GM08714 (cell line): ENCODE data around the gene FBXW7.

Source experiments
- H3K4me3 ChIP-seq: fragments of 200-500 bp; sonication (Bioruptor generic); 2 replicates; pipeline ENCODE4 v1.5.1; 2014; ENCODE audit warnings: mild to moderate bottlenecking, low read length, inconsistent platforms
- ZNF274 ChIP-seq: IDR thresholded peaks from 2 replicates; pipeline ENCODE4 v1.6.1; 2012; ENCODE audit warnings: mild to moderate bottlenecking, low read depth, low read length

The FBXW7 gene

DNA sequence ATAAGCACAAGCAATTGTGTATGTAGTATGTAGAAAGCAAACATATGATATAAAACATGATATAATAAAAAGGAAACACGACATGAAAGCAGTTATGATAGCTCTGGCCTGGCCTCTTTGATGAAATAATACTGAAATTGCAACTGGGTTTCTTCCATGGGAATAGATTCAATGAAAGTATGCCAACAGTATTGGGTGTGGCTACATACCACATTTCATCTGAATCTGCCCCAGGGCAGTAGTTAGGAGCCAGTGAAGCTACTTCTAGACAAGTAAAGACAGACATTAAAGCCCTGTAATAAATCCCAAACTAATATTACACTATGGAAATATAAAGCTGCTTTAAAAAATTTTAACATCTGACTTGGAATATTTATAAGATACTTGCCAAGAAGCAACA, 207.3 kb downstream of the FBXW7 start:
- H3K4me3 ChIP-seq = no peak overlapping the region
- TF ChIP-seq ZNF274 = no peak

DNA sequence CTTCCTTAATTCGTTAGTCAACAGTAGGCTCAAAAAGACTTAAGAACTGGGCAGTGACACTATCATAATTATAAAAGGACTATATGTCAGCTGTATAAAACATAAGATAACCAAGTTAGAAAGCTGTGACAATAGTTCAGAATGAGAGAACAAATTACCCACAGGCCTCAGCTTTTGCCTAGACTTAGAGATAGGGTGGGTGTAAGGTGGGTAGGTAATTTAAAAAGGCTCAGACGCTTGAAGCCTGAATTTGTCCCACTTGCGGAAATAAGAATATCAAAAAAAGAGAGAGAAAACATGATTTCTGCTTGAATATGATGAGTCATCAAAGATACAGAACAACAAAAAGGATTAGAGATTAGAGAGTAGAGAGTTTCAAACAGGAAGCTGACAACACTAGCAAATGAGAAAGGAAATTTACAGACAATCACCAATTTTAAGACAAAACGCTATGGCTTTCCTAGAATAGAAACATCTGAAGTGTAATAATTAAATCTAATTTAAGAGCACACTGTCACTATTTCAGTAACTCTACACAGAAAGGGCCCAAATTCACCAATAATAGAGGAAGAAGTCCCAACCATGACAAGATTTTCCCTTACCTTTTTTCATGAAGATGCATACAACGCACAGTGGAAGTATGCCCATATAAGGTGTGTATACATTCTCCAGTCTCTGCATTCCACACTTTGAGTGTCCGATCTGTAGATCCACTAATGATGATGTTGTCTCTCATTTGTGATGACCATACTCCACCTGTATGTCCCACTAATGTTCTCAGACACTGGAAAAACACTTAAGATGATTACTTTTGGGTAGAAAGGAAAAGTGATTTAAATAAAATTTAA, 208.1 kb downstream of the FBXW7 start:
- TF ChIP-seq ZNF274 = no peak

GRCh38 chr4:152325831-152326230, 210.1 kb downstream of the FBXW7 start:
- no peak overlapping the region for H3K4me3 ChIP-seq
- TF ChIP-seq ZNF274 = no peak

More for the DNA sequence above, 208.1 kb downstream of the FBXW7 start:
- H3K4me3 ChIP-seq = no peak overlapping the region

DNA sequence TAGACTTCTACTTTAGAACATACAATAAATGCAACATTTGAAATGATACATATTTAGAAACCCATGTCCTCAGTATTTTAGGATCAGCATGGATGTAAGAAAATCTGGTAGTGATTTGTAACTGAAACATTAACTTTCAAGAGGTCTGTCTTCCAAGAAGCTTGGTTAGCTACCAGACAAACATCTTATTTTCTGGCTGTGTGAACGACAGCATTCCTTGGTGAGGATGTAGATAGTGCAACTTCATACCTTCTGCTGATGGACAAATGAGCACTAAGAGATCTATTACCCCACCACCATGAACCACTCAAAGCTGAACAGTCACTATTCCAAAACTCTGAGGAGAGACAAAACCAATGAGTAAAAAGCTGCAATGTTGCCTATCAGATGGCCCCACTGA, 212.7 kb downstream of the FBXW7 start:
- TF ChIP-seq ZNF274 = no peak
- no peak overlapping the region for H3K4me3 ChIP-seq

DNA sequence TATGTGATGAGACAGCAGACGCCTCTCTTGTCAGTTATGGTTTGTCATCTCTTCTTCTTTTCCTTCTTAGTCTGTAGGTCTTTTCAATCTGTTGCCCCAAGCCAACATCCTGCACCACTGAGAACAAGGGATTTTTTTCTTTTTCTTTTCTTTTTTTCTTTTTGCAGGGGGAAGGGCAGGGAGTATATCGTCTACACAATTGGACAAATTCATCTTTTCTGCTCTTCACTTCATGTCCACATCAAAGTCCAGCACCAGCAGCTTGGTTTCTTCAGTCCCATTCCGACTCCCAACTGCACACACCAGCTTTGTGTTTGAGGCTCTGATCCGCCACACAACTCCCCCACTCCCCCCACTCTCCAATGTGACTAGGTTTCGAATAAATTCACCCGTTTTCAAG, 213.2 kb downstream of the FBXW7 start:
- no peak for TF ChIP-seq ZNF274
- H3K4me3 ChIP-seq = no peak overlapping the region

DNA sequence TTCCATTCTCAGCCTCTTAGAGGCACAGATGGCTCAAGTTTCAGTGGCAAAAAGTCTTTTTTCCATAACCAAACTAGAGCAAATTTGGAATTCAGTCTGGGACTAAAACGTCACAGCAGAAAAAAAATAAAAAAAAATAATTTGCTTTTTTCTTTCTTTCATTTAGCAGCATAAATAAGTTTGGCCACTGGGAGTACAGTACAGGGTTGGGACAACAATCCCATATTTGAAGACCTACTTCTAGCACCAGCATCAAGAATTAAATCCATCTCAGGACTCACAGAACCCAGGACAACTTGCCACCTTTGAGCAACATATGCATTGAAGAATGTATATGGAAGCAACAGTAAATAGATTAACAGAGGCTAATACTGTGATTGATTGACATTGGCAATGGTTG, 214.0 kb downstream of the FBXW7 start:
- TF ChIP-seq ZNF274 = no peak
- H3K4me3 ChIP-seq = no peak overlapping the region

- no peak overlapping the region for H3K4me3 ChIP-seq
- TF ChIP-seq ZNF274 = no peak
Measured at GRCh38 chr4:152321398-152321797, 214.5 kb downstream of the FBXW7 start.

DNA sequence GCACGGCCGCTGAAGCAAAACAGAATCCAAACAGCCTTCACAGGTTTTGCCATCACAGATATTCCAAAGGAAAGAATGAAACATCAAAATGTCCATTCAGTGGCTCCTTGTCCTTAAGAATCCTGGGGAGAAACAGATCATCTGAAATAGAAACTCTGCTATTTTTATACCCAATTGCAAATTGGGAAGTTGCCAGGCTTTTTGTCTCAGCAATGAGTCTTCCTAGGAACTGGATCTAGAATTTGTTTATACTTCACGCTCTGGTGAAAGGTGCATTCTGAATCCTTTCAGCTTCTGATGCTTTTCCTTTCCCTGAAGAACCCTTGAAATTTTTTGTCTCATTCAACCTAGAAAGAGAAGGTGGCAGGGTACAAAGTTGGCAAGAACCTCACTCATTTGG, 218.9 kb downstream of the FBXW7 start:
- no peak overlapping the region for H3K4me3 ChIP-seq
- no peak for TF ChIP-seq ZNF274

GRCh38 chr4:152310257-152310656, 225.6 kb downstream of the FBXW7 start:
- H3K4me3 ChIP-seq = no peak overlapping the region
- TF ChIP-seq ZNF274 = no peak

- no peak for TF ChIP-seq ZNF274
- H3K4me3 ChIP-seq = no peak overlapping the region
Measured at GRCh38 chr4:152309418-152309817, 226.5 kb downstream of the FBXW7 start.

- no peak overlapping the region for H3K4me3 ChIP-seq
- no peak for TF ChIP-seq ZNF274
Measured at GRCh38 chr4:152308951-152309350, 226.9 kb downstream of the FBXW7 start.

DNA sequence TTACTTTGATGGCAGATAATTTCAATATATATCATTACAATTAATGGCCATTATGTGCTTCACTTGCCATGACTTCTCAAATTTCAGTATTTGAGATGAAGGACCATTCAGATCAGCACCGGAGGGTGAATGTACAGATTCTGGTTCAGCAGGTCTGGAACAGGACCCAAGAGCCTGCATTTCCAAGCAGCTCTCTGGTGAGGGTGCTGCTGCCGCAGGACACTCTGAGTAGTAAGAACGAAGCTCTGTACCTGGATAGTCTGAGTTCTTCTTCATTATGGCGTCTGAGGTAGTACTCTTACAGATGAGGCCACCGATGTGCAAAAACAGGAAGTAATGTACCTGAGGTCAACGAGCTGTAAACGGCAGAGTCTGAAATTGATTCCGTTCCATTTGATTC, 228.2 kb downstream of the FBXW7 start:
- TF ChIP-seq ZNF274 = no peak
- H3K4me3 ChIP-seq = no peak overlapping the region

- no peak for TF ChIP-seq ZNF274
- H3K4me3 ChIP-seq = no peak overlapping the region
Measured at GRCh38 chr4:152306541-152306940, 229.4 kb downstream of the FBXW7 start.

- no peak overlapping the region for H3K4me3 ChIP-seq
- no peak for TF ChIP-seq ZNF274
Measured at GRCh38 chr4:152304220-152304619, 231.7 kb downstream of the FBXW7 start.

- H3K4me3 ChIP-seq = no peak overlapping the region
- TF ChIP-seq ZNF274 = no peak
Measured at GRCh38 chr4:152301381-152301780, 234.5 kb downstream of the FBXW7 start.

DNA sequence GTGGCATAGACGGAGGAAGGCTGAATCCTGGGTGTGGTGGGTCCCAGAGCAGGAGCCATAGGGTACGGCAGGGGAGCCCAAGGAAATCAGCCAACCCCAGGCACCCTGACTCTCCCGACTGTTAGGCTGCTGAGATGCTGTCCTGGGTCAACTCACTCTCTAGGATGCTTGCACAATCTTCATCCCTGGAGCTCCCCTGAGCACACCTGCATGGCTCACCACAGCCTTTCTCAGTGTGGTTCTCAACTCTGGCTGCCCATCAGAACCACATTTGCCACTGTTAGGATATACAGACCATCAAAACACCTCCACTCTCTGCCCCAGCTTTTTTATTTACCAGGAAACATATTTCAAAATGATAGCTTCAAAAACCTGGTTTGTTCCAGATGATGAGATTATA, 236.3 kb downstream of the FBXW7 start:
- TF ChIP-seq ZNF274 = no peak

More for the DNA sequence above, 236.3 kb downstream of the FBXW7 start:
- H3K4me3 ChIP-seq = no peak overlapping the region
